ENCODE results near the gene FBLN5.

Gene FBLN5

DNA sequence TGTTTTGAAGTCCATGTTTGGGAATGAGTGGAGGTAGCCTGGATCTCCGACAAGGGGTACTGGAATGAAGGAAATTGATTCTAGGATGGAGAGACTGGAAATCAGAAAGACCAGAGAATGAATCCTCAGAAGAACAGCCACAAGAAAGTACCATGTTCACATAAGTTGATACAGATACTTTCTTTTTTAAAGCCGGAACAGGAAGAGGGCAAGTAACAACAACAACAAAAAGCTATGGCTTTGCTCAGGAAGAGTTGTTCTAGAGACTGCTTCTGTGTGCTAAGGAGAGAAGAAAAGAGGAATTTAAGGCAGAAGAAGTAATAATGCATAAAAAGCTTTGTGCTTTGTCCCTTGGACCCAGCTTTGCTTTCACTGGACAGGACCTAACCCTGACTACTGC is 86.4 kb downstream of the FBLN5 start:
- no peak overlapping the region for H3K4me3 ChIP-seq (ENCODE audit: low read depth, low read length)
- TF ChIP-seq, protein P1, sequence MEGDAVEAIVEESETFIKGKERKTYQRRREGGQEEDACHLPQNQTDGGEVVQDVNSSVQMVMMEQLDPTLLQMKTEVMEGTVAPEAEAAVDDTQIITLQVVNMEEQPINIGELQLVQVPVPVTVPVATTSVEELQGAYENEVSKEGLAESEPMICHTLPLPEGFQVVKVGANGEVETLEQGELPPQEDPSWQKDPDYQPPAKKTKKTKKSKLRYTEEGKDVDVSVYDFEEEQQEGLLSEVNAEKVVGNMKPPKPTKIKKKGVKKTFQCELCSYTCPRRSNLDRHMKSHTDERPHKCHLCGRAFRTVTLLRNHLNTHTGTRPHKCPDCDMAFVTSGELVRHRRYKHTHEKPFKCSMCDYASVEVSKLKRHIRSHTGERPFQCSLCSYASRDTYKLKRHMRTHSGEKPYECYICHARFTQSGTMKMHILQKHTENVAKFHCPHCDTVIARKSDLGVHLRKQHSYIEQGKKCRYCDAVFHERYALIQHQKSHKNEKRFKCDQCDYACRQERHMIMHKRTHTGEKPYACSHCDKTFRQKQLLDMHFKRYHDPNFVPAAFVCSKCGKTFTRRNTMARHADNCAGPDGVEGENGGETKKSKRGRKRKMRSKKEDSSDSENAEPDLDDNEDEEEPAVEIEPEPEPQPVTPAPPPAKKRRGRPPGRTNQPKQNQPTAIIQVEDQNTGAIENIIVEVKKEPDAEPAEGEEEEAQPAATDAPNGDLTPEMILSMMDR (IDR thresholded peaks at IDR 0.05; ENCODE audit: control insufficient read depth, extremely low read depth, insufficient read depth) = no peak
- no peak for DNase-seq (ENCODE audit: low read depth)

DNA sequence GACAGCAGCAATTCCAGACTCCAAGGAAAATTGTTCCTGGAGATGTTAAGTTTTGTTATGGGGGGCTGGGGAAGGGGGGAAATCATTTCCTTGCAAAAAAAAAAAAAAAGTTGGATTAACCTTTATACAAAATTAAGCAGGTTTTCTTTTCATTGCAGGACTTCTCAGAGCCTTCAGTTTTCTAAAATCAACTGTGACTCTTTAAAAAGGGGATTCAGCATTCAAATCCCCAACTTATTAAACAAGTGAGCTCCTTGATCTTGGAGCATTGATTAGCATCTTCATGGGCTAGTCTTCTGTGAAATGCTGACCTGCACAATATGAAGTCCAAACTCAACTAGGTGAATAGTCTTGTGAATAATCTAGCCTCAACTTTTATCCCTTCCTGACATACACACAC is 87.3 kb downstream of the FBLN5 start:
- TF ChIP-seq, protein P1 (IDR thresholded peaks at IDR 0.05; ENCODE audit: control insufficient read depth, extremely low read depth, insufficient read depth) = no peak
- no peak for DNase-seq (ENCODE audit: low read depth)
- no peak overlapping the region for H3K4me3 ChIP-seq (ENCODE audit: low read depth, low read length)

GRCh38 chr14:91858536-91859275 is 88.8 kb downstream of the FBLN5 start:
- DNase-seq (ENCODE audit: low read depth) = no peak
- TF ChIP-seq, protein P1 (IDR thresholded peaks at IDR 0.05; ENCODE audit: control insufficient read depth, extremely low read depth, insufficient read depth) = peak; percentile 7; the same call in 1 of the 2 replicates
- no peak overlapping the region for H3K4me3 ChIP-seq (ENCODE audit: low read depth, low read length)

DNA sequence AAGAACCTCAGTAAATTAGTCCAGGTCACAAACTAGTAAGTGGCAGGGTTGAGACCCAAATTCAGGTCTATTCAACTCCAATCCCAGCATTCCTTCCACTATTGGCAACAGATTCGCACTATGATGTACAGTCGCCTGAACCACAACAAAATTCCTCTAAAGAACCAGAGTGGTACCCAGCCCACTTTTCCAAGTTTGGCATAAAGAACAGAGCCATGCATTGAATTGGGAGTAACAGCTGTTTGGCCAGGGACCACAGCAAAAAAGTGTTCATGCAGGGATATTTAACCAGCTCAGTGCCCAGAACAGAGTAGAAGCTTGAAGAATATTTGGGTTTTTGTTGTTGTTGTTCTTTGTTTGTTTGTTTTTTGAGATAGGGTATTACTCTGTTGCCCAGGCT is 89.9 kb downstream of the FBLN5 start:
- TF ChIP-seq, protein P1 (IDR thresholded peaks at IDR 0.05; ENCODE audit: control insufficient read depth, extremely low read depth, insufficient read depth) = no peak
- no peak overlapping the region for H3K4me3 ChIP-seq (ENCODE audit: low read depth, low read length)
- DNase-seq (ENCODE audit: low read depth) = no peak

GRCh38 chr14:91854327-91854934 is 93.1 kb downstream of the FBLN5 start:
- H3K4me3 ChIP-seq (ENCODE audit: low read depth, low read length) = no peak overlapping the region
- TF ChIP-seq, protein P1 (IDR thresholded peaks at IDR 0.05; ENCODE audit: control insufficient read depth, extremely low read depth, insufficient read depth) = no peak
- DNase-seq (ENCODE audit: low read depth) = no peak

DNA sequence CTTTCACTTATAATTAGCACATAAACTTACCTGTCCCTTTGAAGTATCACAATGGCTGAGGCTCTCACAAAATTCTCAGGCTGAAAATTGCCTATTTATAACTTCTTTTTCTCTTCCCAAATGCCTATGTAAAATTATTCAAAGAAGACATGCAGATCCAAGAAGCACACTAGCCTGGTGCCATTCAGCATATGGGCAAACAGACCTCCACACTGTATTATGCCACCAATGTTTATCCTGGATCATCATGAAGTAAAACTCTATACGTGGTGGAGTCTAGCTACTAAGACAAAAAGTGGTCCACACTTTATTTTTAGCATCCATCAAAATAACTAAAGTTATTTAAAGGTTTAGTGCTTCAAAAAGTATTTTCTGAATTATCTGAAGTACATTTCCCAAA is 95.9 kb downstream of the FBLN5 start:
- TF ChIP-seq, protein P1 (IDR thresholded peaks at IDR 0.05; ENCODE audit: control insufficient read depth, extremely low read depth, insufficient read depth) = no peak
- H3K4me3 ChIP-seq (ENCODE audit: low read depth, low read length) = no peak overlapping the region
- no peak for DNase-seq (ENCODE audit: low read depth)

All from LNCaP clone FGC (cell line).